ENCODE results near the gene TRAF7.
"Not testable (repeated sequence)": the region's sequence is repeated elsewhere in the genome, so short reads cannot be mapped to it uniquely, and the experiment has no call there.

DNA sequence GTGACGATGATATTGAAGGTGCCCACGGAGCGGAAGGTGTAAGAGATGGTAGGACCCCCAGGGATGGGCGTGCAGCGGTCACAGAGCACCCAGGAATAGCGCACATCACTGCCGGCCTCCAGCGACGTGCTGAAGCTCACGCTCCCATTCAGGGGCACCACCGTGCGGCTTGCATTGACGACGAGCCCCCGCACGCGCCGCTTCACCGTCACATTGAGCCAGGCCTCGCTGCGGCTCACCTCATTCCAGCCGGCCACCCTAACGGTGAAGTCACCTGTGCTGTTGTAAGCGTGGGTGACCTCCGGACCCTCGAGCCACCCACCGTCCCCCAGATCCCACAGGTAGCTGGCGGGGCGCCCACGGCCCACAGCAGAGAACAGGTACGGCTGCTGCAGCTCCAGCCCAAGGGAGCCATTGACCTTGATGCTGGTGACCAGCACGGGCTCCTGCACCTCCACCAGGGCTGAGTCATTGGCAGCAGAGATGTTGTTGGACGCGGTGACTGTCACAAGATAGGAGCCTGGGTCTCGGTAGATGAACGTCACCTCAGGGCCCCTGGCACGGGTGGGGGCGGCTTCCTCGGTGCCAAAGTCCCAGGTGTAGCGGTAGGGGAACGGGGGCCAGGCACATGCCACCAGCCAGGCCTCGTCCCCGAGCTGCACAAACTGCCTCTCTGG, 45.1 kb upstream of the TRAF7 start:
- not testable (repeated sequence) for TF ChIP-seq TCF12 (IDR thresholded peaks at IDR 0.05; ENCODE audit: low read depth, low read length); CTBP2 (IDR thresholded peaks at IDR 0.05; ENCODE audit: borderline replicate concordance, insufficient read depth, insufficient read length, low read length); POLR2A (IDR thresholded peaks at IDR 0.05; ENCODE audit: control extremely low read depth in 1 of 2, low read depth in 2 of 2, low read length in 2 of 2)
